Panc1 (cell line): Measurements from ENCODE around the gene PTPRO. TPM values are rescaled to one million over a fixed set of nuclear protein-coding genes. Genes with fewer than 3 reads are reported as not detected.

Experiments used
- ATAC-seq: fragments of 200-7000 bp; cut with Tn5 transposase; 2 replicates; pipeline ENCODE4 v1.9.1; 2020; ENCODE audit warnings: mild to moderate bottlenecking, moderate library complexity
- BruUV-seq: library from RNA; stranded (reverse); fragments of 400-500 nt; replicated peaks from 2 replicates; lab custom pipeline; 2021; lab: Mats Ljungman, UMichigan
- CTCF ChIA-PET: fragments of 300-600 bp; sonication (Branson Sonifier 250); formaldehyde crosslinking; loops from one replicate; lab custom pipeline; 2022; ENCODE audit warnings: antibody characterized with exemption; lab: Charles Lee
- POLR2A ChIA-PET: fragments of 300-600 bp; sonication (Branson Sonifier 250); formaldehyde crosslinking; loops from one replicate; lab custom pipeline; 2022; ENCODE audit warnings: antibody characterized with exemption; lab: Charles Lee
- DNase-seq: peaks from one replicate; pipeline ENCODE4 v3.0.0-alpha.2; 2010; ENCODE audit warnings: low read depth, low spot score
- H3K27ac ChIP-seq: 2 replicates; pipeline ENCODE4 v1.5.1; 2011; ENCODE audit warnings: mild to moderate bottlenecking, low read length, inconsistent platforms
- H3K27me3 ChIP-seq: fragments of 200-500 bp; sonication (Bioruptor generic); 2 replicates; pipeline ENCODE4 v1.6.0; 2014; ENCODE audit warnings: low read length, inconsistent platforms; ENCODE audit not compliant: control insufficient read depth, insufficient read depth
- H3K36me3 ChIP-seq: fragments of 200-500 bp; sonication (Bioruptor generic); 2 replicates; pipeline ENCODE4 v1.5.1; 2014; ENCODE audit warnings: inconsistent platforms, mild to moderate bottlenecking, low read length, moderate library complexity; ENCODE audit not compliant: control insufficient read depth, insufficient read depth
- H3K4me1 ChIP-seq: 2 replicates; pipeline ENCODE4 v1.5.1; 2011; ENCODE audit warnings: inconsistent platforms, mild to moderate bottlenecking, low read length, moderate library complexity; ENCODE audit not compliant: control insufficient read depth, insufficient read depth
- H3K4me3 ChIP-seq, 2 experiments: 2 replicates each; pipeline ENCODE4 v1.5.1; 2011 to 2012; ENCODE audit warnings: low read depth in 2 of 2, low read length in 2 of 2, mild to moderate bottlenecking in 2 of 2, inconsistent platforms in 1 of 2, moderate library complexity in 1 of 2
- H3K9me3 ChIP-seq: fragments of 200-500 bp; sonication (Bioruptor generic); 2 replicates; pipeline ENCODE4 v1.5.1; 2014; ENCODE audit warnings: low read depth, mild to moderate bottlenecking, inconsistent platforms, low read length, moderate library complexity; ENCODE audit not compliant: control insufficient read depth, insufficient read depth
- CTCF ChIP-seq: fragments of 450-650 bp; IDR thresholded peaks from 2 replicates; pipeline ENCODE4 v1.5.1; 2017; ENCODE audit warnings: mild to moderate bottlenecking
- POLR2AphosphoS5 ChIP-seq: IDR thresholded peaks from 2 replicates; pipeline ENCODE4 v1.6.1; 2012; ENCODE audit warnings: mild to moderate bottlenecking, low read depth, low read length, moderate library complexity
- SIN3A ChIP-seq: IDR thresholded peaks from 2 replicates; pipeline ENCODE4 v1.6.1; 2012; ENCODE audit warnings: low read depth, mild to moderate bottlenecking, low read length, moderate library complexity, borderline replicate concordance; ENCODE audit not compliant: insufficient read depth
- TCF7L2 ChIP-seq: IDR thresholded peaks from 2 replicates; pipeline ENCODE4 v1.6.1; 2011; ENCODE audit warnings: mild to moderate bottlenecking, low read depth, low read length, inconsistent platforms
- in situ Hi-C: cut with HindIII; loops from 2 replicates; pipeline ENCODE4 v1.10.0; 2016; ENCODE audit warnings: low sequenced_read_pairs, low pct_unique_long_range_greater_than_20kb
- intact Hi-C: fragments of 100-400 bp; cut with micrococcal nuclease; formaldehyde crosslinking; loops from one replicate; pipeline ENCODE4 v1.10.0; 2022; ENCODE audit not compliant: unreplicated experiment
- total RNA-seq: library from RNA; stranded (reverse); gene quantifications from one replicate; pipeline ENCODE4 v1.2.1, GENCODE V29; 2021; ENCODE audit not compliant: unreplicated experiment
- TF ChIP-seq, protein P1 (sequence below), 2 experiments: IDR thresholded peaks; 2 replicates each; pipeline ENCODE4 v1.6.1; 2011 to 2012; ENCODE audit warnings: low read depth in 2 of 2, control low read depth in 1 of 2, low read length in 1 of 2, mild to moderate bottlenecking in 1 of 2, moderate library complexity in 1 of 2; ENCODE audit not compliant: insufficient read depth in 1 of 2

Gene PTPRO
- total RNA-seq, 1 experiment from 2014 or later: not detected

- CTCF ChIA-PET: no interaction called here
- in situ Hi-C loops (no loop called here), intact Hi-C loops (no loop called here)
- Histone ChIP-seq H3K36me3 (no peaks in the 10 kb centered on the region), H3K27me3 (no peaks in the 10 kb centered on the region), H3K27ac (no peak overlapping the region), H3K4me3 (no peak overlapping the region), H3K4me1 (no peaks in the 10 kb centered on the region), H3K9me3 (no peaks in the 10 kb centered on the region)
- TF ChIP-seq CTCF (no peak), TCF7L2 (no peak), POLR2AphosphoS5 (no peak), SIN3A (no peak)
- TF ChIP-seq, protein P1, sequence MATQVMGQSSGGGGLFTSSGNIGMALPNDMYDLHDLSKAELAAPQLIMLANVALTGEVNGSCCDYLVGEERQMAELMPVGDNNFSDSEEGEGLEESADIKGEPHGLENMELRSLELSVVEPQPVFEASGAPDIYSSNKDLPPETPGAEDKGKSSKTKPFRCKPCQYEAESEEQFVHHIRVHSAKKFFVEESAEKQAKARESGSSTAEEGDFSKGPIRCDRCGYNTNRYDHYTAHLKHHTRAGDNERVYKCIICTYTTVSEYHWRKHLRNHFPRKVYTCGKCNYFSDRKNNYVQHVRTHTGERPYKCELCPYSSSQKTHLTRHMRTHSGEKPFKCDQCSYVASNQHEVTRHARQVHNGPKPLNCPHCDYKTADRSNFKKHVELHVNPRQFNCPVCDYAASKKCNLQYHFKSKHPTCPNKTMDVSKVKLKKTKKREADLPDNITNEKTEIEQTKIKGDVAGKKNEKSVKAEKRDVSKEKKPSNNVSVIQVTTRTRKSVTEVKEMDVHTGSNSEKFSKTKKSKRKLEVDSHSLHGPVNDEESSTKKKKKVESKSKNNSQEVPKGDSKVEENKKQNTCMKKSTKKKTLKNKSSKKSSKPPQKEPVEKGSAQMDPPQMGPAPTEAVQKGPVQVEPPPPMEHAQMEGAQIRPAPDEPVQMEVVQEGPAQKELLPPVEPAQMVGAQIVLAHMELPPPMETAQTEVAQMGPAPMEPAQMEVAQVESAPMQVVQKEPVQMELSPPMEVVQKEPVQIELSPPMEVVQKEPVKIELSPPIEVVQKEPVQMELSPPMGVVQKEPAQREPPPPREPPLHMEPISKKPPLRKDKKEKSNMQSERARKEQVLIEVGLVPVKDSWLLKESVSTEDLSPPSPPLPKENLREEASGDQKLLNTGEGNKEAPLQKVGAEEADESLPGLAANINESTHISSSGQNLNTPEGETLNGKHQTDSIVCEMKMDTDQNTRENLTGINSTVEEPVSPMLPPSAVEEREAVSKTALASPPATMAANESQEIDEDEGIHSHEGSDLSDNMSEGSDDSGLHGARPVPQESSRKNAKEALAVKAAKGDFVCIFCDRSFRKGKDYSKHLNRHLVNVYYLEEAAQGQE (IDR thresholded peaks at IDR 0.05; ENCODE audit: insufficient read depth in 1 of 2, low read depth in 2 of 2, low read length in 1 of 2): no peak
- POLR2A ChIA-PET: no interaction called here
- DNase-seq: no peak
- ATAC-seq: no peak
- BruUV-seq: no TSS peak
Observed at GRCh38 chr12:15502211-15502610, 179.9 kb downstream of the PTPRO start.

- intact Hi-C loops (no loop called here), in situ Hi-C loops (no loop called here)
- no peaks in the 10 kb centered on the region for H3K36me3 ChIP-seq
- H3K27ac ChIP-seq: no peak overlapping the region
- CTCF ChIA-PET: no interaction called here
- no peak for ATAC-seq
- no TSS peak for BruUV-seq
- H3K9me3 ChIP-seq: no peaks in the 10 kb centered on the region
- TF ChIP-seq POLR2AphosphoS5 (no peak), SIN3A (no peak), TCF7L2 (no peak), CTCF (no peak)
- TF ChIP-seq, protein P1 (IDR thresholded peaks at IDR 0.05; ENCODE audit: insufficient read depth in 1 of 2, low read depth in 2 of 2, low read length in 1 of 2): no peak
- H3K4me1 ChIP-seq: no peaks in the 10 kb centered on the region
- no peaks in the 10 kb centered on the region for H3K27me3 ChIP-seq
- no peak overlapping the region for H3K4me3 ChIP-seq
- POLR2A ChIA-PET: no interaction called here
- DNase-seq: no peak
Observed at GRCh38 chr12:15505616-15506015, 183.3 kb downstream of the PTPRO start.
